HEK293 (cell line): ENCODE measurements around the gene NUB1.

Source experiments
- CTCF ChIA-PET: fragments of 350-600 bp; formaldehyde crosslinking; extraction: SDS; loops from one replicate; lab custom pipeline; 2021; ENCODE audit warnings: antibody characterized with exemption; lab: Yijun Ruan, JAX
- POLR2A ChIA-PET: fragments of 300-600 bp; formaldehyde crosslinking; extraction: SDS; loops from one replicate; lab custom pipeline; 2020; ENCODE audit warnings: antibody characterized with exemption, inconsistent platforms; lab: Yijun Ruan, JAX
- H3K27ac ChIP-seq: fragments of 200-500 bp; sonication (Bioruptor generic); 2 replicates; pipeline ENCODE4 v1.5.1; 2014; ENCODE audit warnings: low read depth, low read length, control low read depth, inconsistent platforms; ENCODE audit errors: extremely low read depth
- H3K36me3 ChIP-seq, 2 experiments: fragments of 200-500 bp in 1 of 2; sonication (Bioruptor generic) in 1 of 2; 1 replicate in 1 of 2; 2 replicates in 1 of 2; pipeline ENCODE4 v1.5.1; 2014 to 2017; ENCODE audit warnings: inconsistent platforms in 2 of 2, low read length in 2 of 2; ENCODE audit not compliant: control insufficient read depth in 2 of 2, insufficient read depth in 1 of 2
- H3K4me1 ChIP-seq: fragments of 200-500 bp; sonication (Bioruptor generic); 2 replicates; pipeline ENCODE4 v1.5.1; 2014; ENCODE audit warnings: mild to moderate bottlenecking, low read length, inconsistent platforms; ENCODE audit not compliant: control insufficient read depth, insufficient read depth
- H3K4me3 ChIP-seq: 2 replicates; pipeline ENCODE4 v1.5.1; 2011; ENCODE audit warnings: low read depth, mild to moderate bottlenecking, control low read depth, low read length, moderate library complexity
- H3K9me3 ChIP-seq: fragments of 200-500 bp; sonication (Bioruptor generic); 2 replicates; pipeline ENCODE4 v1.5.1; 2014; ENCODE audit warnings: low read depth, low read length, inconsistent platforms; ENCODE audit not compliant: control insufficient read depth, insufficient read depth
- KLF9 ChIP-seq: fragments of 450-650 bp; formaldehyde crosslinking; IDR thresholded peaks from 2 replicates; pipeline ENCODE4 v1.5.1; 2016; ENCODE audit warnings: missing biosample characterization, missing genetic modification characterization, low read depth
- MEIS1 ChIP-seq: sonication (generic); formaldehyde crosslinking; IDR thresholded peaks from 2 replicates; pipeline ENCODE4 v1.8.1; 2022; ENCODE audit warnings: missing genetic modification reagents, mild to moderate bottlenecking, borderline replicate concordance
- SALL2 ChIP-seq: fragments of 450-650 bp; formaldehyde crosslinking; IDR thresholded peaks from 2 replicates; pipeline ENCODE4 v1.5.0; 2017; ENCODE audit warnings: missing biosample characterization, mild to moderate bottlenecking, missing genetic modification characterization, borderline replicate concordance
- ZBTB20 ChIP-seq: fragments of 450-650 bp; formaldehyde crosslinking; IDR thresholded peaks from 2 replicates; pipeline ENCODE4 v1.5.1; 2016; ENCODE audit warnings: missing biosample characterization, missing genetic modification characterization
- ZNF121 ChIP-seq: fragments of 450-650 bp; formaldehyde crosslinking; IDR thresholded peaks from 2 replicates; pipeline ENCODE4 v1.5.1; 2016; ENCODE audit warnings: missing biosample characterization, missing genetic modification characterization
- ZNF350 ChIP-seq: fragments of 450-650 bp; formaldehyde crosslinking; IDR thresholded peaks from 2 replicates; pipeline ENCODE4 v1.5.0; 2017; ENCODE audit warnings: missing biosample characterization, mild to moderate bottlenecking, missing genetic modification characterization
- ZNF354C ChIP-seq: fragments of 450-650 bp; formaldehyde crosslinking; IDR thresholded peaks from 2 replicates; pipeline ENCODE4 v1.5.1; 2016; ENCODE audit warnings: missing biosample characterization, missing genetic modification characterization, low read depth, borderline replicate concordance
- ZNF48 ChIP-seq: fragments of 450-650 bp; formaldehyde crosslinking; IDR thresholded peaks from 2 replicates; pipeline ENCODE4 v1.5.1; 2016; ENCODE audit warnings: missing biosample characterization, missing genetic modification characterization
- ZNF529 ChIP-seq: fragments of 450-650 bp; formaldehyde crosslinking; IDR thresholded peaks from 2 replicates; pipeline ENCODE4 v1.5.1; 2017; ENCODE audit warnings: missing genetic modification characterization, missing biosample characterization; ENCODE audit not compliant: insufficient replicate concordance
- ZNF549 ChIP-seq: fragments of 450-650 bp; IDR thresholded peaks from 2 replicates; pipeline ENCODE4 v1.5.1; 2018; ENCODE audit warnings: missing biosample characterization, missing genetic modification characterization, mild to moderate bottlenecking, inconsistent platforms, moderate library complexity
- ZNF555 ChIP-seq: fragments of 450-650 bp; formaldehyde crosslinking; conservative IDR thresholded peaks from 2 replicates; pipeline ENCODE4 v1.5.1; 2017; ENCODE audit warnings: missing biosample characterization, mild to moderate bottlenecking, missing genetic modification characterization, inconsistent platforms
- ZNF670 ChIP-seq: fragments of 450-650 bp; formaldehyde crosslinking; IDR thresholded peaks from 2 replicates; pipeline ENCODE4 v1.5.1; 2016; ENCODE audit warnings: missing biosample characterization, missing genetic modification characterization, low read depth
- ZNF768 ChIP-seq: fragments of 450-650 bp; formaldehyde crosslinking; IDR thresholded peaks from 2 replicates; pipeline ENCODE4 v1.5.1; 2018; ENCODE audit warnings: missing biosample characterization, mild to moderate bottlenecking, missing genetic modification characterization
- ZNF843 ChIP-seq: fragments of 450-650 bp; formaldehyde crosslinking; IDR thresholded peaks from 2 replicates; pipeline ENCODE4 v1.5.1; 2016; ENCODE audit warnings: missing biosample characterization, missing genetic modification characterization
- TF ChIP-seq, protein P1 (sequence below): fragments of 450-650 bp; formaldehyde crosslinking; IDR thresholded peaks from 2 replicates; pipeline ENCODE4 v1.5.1; 2016; ENCODE audit warnings: missing biosample characterization, missing genetic modification characterization
- TF ChIP-seq, protein P2 (sequence below): fragments of 450-650 bp; formaldehyde crosslinking; IDR thresholded peaks from 2 replicates; pipeline ENCODE4 v1.5.1; 2016; ENCODE audit warnings: missing biosample characterization, missing genetic modification characterization
- TF ChIP-seq, protein P3 (sequence below): fragments of 450-650 bp; formaldehyde crosslinking; IDR thresholded peaks from 2 replicates; pipeline ENCODE4 v1.5.1; 2017; ENCODE audit warnings: missing biosample characterization, missing genetic modification characterization
- TF ChIP-seq, protein P4 (sequence below): fragments of 450-650 bp; formaldehyde crosslinking; IDR thresholded peaks from 2 replicates; pipeline ENCODE4 v1.5.1; 2016; ENCODE audit warnings: missing biosample characterization, missing genetic modification characterization

NUB1 gene

DNA sequence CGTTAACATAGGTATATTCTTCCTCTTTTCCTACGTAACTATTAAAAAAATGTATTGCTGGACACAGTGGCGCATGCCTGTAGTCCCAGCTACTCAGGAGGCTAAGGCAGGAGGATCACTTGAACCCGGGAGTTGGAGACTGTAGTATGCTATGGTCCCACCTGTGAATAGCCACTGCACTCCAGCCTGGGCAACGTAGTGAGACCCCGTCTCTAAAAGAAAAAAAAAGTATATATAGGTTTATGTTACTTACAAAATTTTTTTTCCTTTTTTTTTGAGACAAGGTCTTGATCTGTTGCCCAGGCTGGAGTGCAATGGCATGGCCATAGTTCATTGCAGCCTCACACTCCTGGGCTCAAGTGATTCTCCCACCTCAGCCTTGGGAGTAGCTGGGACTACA is 5.6 kb downstream of the NUB1 start:
- no peaks in the 10 kb centered on the region for H3K9me3 ChIP-seq
- peaks cover 9 to 64% of the 10 kb centered on the region in 2 experiments; a peak in 2 of 3 replicates for H3K36me3 ChIP-seq
- TF ChIP-seq ZNF121 (peak; percentile 71; the same call in 1 of the 2 replicates), ZNF48 (tag by site-specific recombination) (no peak)
- POLR2A ChIA-PET, result no interaction called here
- no peaks in the 10 kb centered on the region for H3K4me1 ChIP-seq
- CTCF ChIA-PET, result interaction anchor here (0.6 to 11.2 kb wide), 2 partner anchors 23 to 31 kb away, joined by 7 to 157 read pairs; no protein-coding TSS in a partner anchor
- no peak overlapping the region for H3K4me3 ChIP-seq
- no peak overlapping the region for H3K27ac ChIP-seq

DNA sequence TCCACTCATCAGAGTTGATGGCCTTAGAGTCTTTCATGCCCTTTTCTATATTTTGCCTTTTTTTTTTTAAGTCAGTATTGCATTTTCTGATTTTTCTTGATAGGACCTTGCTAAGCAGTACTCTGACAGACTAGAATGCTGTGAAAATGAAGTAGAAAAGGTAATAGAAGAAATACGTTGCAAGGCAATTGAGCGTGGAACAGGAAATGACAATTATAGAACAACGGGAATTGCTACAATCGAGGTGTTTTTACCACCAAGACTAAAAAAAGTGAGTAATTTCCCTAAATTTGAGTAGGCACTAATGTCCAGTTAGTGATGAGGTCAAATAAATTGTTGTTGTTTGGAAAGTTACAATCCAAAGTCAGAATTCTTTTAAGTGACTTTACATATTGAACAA is 7.4 kb downstream of the NUB1 start:
- Histone ChIP-seq H3K9me3 (no peaks in the 10 kb centered on the region), H3K27ac (no peak overlapping the region), H3K36me3 (peaks cover 20 to 77% of the 10 kb centered on the region in 2 experiments), H3K4me1 (no peaks in the 10 kb centered on the region), H3K4me3 (no peak overlapping the region)
- TF ChIP-seq, protein P1, sequence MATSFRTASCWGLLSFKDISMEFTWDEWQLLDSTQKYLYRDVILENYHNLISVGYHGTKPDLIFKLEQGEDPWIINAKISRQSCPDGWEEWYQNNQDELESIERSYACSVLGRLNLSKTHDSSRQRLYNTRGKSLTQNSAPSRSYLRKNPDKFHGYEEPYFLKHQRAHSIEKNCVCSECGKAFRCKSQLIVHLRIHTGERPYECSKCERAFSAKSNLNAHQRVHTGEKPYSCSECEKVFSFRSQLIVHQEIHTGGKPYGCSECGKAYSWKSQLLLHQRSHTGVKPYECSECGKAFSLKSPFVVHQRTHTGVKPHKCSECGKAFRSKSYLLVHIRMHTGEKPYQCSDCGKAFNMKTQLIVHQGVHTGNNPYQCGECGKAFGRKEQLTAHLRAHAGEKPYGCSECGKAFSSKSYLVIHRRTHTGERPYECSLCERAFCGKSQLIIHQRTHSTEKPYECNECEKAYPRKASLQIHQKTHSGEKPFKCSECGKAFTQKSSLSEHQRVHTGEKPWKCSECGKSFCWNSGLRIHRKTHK (tag by site-specific recombination), result no peak
- TF ChIP-seq, protein P2, sequence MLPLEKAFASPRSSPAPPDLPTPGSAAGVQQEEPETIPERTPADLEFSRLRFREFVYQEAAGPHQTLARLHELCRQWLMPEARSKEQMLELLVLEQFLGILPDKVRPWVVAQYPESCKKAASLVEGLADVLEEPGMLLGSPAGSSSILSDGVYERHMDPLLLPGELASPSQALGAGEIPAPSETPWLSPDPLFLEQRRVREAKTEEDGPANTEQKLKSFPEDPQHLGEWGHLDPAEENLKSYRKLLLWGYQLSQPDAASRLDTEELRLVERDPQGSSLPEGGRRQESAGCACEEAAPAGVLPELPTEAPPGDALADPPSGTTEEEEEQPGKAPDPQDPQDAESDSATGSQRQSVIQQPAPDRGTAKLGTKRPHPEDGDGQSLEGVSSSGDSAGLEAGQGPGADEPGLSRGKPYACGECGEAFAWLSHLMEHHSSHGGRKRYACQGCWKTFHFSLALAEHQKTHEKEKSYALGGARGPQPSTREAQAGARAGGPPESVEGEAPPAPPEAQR (tag by site-specific recombination), result no peak
- TF ChIP-seq ZNF843, result no peak
- TF ChIP-seq KLF9 (tag by site-specific recombination), result no peak
- no peak for TF ChIP-seq ZBTB20 (tag by site-specific recombination)
- no peak for TF ChIP-seq ZNF670 (tag by site-specific recombination)
- TF ChIP-seq ZNF529, result no peak
- ChIA-PET CTCF (interaction anchor here (4.2 to 11.2 kb wide), 2 partner anchors 33 to 38 kb away, joined by 27 to 157 read pairs; no protein-coding TSS in a partner anchor), POLR2A (no interaction called here)

DNA sequence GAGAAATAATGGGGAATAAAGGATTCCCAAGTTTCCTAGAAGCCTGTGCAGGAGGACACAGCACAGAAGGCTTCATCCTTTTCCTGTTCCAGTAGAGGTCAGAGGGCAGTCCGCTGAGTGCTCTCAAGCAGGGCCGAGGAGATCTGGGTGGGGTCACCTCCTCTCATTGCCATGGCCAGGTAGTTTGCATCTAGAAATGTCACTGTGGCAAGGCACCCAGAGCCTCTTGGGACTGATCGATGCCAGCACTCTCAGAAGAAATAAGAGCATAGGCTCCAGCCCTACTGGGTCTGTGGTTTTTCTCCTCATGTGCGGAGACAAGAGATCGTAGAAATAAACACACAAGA is 7.9 kb downstream of the NUB1 start:
- Histone ChIP-seq H3K4me1 (no peaks in the 10 kb centered on the region), H3K4me3 (no peak overlapping the region), H3K27ac (peak overlapping the region; percentile 7; the same call in 1 of the 2 replicates), H3K9me3 (no peaks in the 10 kb centered on the region), H3K36me3 (peaks cover 21 to 78% of the 10 kb centered on the region in 2 experiments)
- CTCF ChIA-PET, result interaction anchor here (0.6 to 11.2 kb wide), 6 partner anchors 8 to 240 kb away, joined by 3 to 157 read pairs (median 7); partner anchors contain the start of gene NUB1
- POLR2A ChIA-PET, result no interaction called here
- no peak for TF ChIP-seq ZNF670 (tag by site-specific recombination)
- no peak for TF ChIP-seq ZNF529
- no peak for TF ChIP-seq MEIS1
- no peak for TF ChIP-seq SALL2
- no peak for TF ChIP-seq ZNF549 (tag by site-specific recombination)
- TF ChIP-seq ZNF354C (tag by site-specific recombination), result no peak
- TF ChIP-seq ZNF350, result no peak
- TF ChIP-seq ZNF768 (tag by site-specific recombination), result no peak
- TF ChIP-seq, protein P3, sequence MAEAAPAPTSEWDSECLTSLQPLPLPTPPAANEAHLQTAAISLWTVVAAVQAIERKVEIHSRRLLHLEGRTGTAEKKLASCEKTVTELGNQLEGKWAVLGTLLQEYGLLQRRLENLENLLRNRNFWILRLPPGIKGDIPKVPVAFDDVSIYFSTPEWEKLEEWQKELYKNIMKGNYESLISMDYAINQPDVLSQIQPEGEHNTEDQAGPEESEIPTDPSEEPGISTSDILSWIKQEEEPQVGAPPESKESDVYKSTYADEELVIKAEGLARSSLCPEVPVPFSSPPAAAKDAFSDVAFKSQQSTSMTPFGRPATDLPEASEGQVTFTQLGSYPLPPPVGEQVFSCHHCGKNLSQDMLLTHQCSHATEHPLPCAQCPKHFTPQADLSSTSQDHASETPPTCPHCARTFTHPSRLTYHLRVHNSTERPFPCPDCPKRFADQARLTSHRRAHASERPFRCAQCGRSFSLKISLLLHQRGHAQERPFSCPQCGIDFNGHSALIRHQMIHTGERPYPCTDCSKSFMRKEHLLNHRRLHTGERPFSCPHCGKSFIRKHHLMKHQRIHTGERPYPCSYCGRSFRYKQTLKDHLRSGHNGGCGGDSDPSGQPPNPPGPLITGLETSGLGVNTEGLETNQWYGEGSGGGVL (tag by site-specific recombination), result no peak
- TF ChIP-seq, protein P4, sequence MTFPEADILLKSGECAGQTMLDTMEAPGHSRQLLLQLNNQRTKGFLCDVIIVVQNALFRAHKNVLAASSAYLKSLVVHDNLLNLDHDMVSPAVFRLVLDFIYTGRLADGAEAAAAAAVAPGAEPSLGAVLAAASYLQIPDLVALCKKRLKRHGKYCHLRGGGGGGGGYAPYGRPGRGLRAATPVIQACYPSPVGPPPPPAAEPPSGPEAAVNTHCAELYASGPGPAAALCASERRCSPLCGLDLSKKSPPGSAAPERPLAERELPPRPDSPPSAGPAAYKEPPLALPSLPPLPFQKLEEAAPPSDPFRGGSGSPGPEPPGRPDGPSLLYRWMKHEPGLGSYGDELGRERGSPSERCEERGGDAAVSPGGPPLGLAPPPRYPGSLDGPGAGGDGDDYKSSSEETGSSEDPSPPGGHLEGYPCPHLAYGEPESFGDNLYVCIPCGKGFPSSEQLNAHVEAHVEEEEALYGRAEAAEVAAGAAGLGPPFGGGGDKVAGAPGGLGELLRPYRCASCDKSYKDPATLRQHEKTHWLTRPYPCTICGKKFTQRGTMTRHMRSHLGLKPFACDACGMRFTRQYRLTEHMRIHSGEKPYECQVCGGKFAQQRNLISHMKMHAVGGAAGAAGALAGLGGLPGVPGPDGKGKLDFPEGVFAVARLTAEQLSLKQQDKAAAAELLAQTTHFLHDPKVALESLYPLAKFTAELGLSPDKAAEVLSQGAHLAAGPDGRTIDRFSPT (tag by site-specific recombination), result no peak
- no peak for TF ChIP-seq ZNF555 (tag by site-specific recombination)
